IPS-NIHi11 (cell line): ENCODE data around the gene MEI1.
"Not testable (repeated sequence)": the region's sequence is repeated elsewhere in the genome, so short reads cannot be mapped to it uniquely, and the experiment has no call there.

Experiments used
- DNase-seq: peaks from one replicate; pipeline ENCODE4 v3.0.0; 2012; ENCODE audit warnings: mixed read lengths, low spot score

The MEI1 gene

DNA sequence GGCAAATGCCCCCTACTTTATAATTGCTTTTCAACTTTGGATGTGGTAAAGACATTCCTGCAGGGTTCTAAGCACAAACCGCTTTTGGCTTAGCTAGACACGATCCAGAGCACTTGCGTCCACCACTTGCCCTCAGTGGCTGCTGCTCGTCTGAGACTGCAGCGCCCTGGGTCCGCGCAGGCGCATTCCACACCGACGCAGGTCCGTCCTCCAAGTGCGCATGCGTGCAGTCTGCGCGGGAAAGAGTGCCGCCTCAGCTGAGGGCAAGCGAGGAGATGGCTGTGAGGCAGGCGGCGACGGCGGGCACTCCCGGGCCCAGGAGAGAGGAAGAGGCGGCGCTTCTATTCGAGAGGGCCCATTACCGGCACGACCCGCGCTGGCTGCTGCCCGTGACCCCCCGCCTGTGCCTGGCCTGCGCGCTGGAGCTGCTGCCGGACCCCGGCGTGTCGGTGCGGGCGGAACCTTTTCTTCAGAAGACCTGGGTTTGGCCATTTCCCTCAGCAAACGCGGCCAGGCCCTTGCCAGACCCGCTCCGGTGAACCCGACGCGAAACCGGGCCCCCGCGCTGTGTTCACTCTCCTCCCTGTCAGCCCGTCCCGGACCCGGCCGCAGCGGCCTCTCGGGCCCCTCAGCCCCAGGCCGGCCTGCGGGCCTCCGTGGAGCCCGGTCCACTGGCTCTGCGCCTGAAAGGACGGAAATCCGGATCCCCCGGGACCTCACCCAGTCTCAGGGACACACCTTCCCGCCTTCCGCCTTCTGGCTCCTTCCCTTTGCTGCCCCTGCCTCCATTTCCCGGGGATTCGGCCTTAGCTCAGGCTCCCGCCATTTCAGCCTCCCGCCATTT, at the start of gene MEI1:
MEI1 (plus strand) TSS at position 240 of the 844 bp plus-strand sequence; CDS start at position 276, 36 bp downstream.
- no peak for DNase-seq

- no peak for DNase-seq
Observed at GRCh38 chr22:41650229-41650628, 49.1 kb upstream of the MEI1 start.

- DNase-seq = no peak
Observed at GRCh38 chr22:41650821-41651220, 48.5 kb upstream of the MEI1 start.

DNA sequence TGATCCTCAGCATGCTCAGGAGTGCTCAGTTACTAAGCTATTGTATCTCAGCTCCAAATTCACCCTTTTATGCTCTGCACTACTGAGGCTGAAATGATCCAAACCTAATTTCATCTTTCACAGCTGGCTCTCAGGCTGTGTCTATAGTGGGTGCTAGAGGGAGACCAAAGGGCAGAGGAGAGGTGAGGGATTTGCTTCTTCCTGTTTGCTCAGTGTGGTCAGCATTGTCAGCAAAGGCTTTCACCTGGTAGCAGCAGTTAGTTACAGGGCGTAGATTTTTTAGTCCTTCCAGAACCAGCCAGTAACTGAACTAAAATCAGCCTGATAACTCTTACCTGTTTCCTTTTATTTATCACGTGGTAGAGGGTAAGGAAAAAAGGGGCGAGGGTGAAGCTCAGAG, 45.0 kb upstream of the MEI1 start:
- DNase-seq = no peak

GRCh38 chr22:41656556-41656955, 42.7 kb upstream of the MEI1 start:
- DNase-seq = no peak

DNA sequence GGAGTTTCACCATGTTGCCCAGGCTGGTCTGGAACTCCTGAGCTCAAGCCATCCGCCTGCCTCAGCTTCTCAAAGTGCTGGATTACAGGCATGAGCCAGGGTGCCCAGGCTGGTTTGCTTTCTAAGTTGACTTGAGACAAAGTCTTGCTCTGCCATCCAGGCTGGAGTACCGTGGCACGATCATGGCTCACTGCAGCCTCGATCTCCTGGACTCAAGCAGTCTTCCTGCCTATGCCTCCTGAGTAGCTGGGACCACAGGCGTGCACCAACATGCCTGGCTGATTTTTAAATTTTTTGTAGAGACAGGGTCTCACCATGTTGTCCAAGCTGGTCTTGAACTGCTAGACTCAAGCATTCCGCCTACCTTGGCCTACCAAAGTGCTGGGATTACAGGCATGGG, 41.6 kb upstream of the MEI1 start:
- no peak for DNase-seq

DNA sequence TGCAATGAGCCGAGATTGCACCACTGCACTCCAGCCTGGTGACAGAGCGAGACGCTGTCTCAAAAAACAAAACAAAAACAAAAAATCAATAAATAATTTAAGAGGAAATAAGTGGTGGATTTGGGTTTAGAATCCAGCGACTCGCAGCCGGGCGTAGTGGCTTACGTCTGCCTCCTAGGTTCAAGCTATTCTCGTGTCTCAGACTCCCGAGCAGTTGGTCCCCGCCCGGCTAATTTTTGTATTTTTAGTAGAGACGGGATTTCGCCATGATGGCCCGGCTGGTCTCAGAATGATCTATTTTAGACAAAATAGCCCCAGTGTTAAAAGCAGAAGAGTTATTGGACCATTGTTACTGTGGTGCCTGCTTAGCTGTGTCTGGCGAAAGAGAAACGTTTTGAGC, 40.4 kb upstream of the MEI1 start:
- DNase-seq = no peak

- no peak for DNase-seq
Observed at GRCh38 chr22:41659941-41660340, 39.4 kb upstream of the MEI1 start.

GRCh38 chr22:41660416-41660815, 38.9 kb upstream of the MEI1 start:
- DNase-seq = no peak

GRCh38 chr22:41661088-41661487, 38.2 kb upstream of the MEI1 start:
- no peak for DNase-seq

- no peak for DNase-seq
Observed at GRCh38 chr22:41661713-41662112, 37.6 kb upstream of the MEI1 start.

DNA sequence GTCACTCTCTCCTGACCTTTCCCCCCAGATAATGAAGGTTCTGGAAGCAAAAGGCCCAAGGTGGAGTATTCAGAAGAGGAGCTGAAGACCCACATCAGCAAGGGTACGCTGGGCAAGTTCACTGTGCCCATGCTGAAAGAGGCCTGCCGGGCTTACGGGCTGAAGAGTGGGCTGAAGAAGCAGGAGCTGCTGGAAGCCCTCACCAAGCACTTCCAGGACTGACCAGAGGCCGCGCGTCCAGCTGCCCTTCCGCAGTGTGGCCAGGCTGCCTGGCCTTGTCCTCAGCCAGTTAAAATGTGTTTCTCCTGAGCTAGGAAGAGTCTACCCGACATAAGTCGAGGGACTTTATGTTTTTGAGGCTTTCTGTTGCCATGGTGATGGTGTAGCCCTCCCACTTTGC, 35.7 kb upstream of the MEI1 start:
- not testable (repeated sequence) for DNase-seq

- no peak for DNase-seq
Observed at GRCh38 chr22:41664490-41664889, 34.8 kb upstream of the MEI1 start.

- no peak for DNase-seq
Observed at GRCh38 chr22:41664951-41665350, 34.4 kb upstream of the MEI1 start.

- no peak for DNase-seq
Observed at GRCh38 chr22:41668971-41669911, 30.1 kb upstream of the MEI1 start.

GRCh38 chr22:41672096-41672495, 27.2 kb upstream of the MEI1 start:
- DNase-seq = not testable (repeated sequence)

DNA sequence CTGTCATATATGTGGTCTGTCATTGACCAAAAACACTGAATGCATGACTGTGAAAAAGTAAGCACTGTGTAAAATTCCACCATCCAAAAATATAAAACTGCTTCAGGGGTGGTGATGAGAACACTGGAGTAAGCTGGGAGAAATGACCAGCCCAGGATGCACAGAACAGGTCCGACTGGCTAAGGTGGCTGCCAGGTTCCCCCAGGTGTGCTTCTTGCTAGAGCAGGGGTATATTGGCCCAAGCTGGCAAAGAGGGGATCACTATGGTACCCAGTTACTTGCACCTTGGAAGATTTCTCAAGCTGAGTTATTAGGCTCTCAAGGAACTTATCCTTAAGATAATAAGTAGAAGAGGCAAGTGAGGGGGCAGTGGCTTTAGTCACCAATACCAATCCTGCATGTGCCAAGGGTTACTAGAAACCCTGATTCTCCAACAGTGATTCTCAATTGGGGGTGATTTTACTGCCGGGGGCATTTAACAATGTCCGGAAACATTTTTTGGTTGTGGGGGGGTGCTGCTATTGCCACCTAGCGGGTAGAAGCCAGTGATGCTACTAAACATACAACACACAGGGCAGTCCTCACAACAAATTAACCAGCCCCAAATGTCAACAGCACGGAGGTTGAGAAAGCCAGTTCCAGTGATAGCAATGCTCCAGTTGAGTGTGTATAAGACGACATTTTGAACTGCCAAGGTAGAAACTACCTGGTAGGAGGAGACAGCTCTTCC, 26.4 kb upstream of the MEI1 start:
- peak; percentile 35 for DNase-seq

GRCh38 chr22:41674846-41675340, 24.4 kb upstream of the MEI1 start:
- no peak for DNase-seq

- DNase-seq = no peak
Observed at GRCh38 chr22:41676134-41676533, 23.2 kb upstream of the MEI1 start.

DNA sequence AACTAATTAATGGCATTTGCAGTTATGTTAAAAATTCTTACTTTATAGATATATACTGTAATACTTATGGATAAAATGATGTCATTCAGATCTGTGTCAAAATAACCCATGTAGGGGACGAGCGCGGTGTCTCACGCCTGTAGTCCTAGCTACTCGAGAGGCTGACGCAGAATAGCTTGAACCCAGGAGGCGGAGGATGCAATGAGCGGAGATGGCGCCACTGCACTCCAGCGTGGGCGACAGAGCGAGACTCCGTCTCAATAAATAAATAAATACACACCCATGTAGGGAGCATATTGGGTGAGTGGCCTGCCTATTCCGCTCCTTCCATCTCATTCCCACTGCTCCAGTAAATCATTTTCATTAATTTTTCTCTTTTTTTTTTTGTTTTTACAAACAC, 17.7 kb upstream of the MEI1 start:
- DNase-seq = no peak

DNA sequence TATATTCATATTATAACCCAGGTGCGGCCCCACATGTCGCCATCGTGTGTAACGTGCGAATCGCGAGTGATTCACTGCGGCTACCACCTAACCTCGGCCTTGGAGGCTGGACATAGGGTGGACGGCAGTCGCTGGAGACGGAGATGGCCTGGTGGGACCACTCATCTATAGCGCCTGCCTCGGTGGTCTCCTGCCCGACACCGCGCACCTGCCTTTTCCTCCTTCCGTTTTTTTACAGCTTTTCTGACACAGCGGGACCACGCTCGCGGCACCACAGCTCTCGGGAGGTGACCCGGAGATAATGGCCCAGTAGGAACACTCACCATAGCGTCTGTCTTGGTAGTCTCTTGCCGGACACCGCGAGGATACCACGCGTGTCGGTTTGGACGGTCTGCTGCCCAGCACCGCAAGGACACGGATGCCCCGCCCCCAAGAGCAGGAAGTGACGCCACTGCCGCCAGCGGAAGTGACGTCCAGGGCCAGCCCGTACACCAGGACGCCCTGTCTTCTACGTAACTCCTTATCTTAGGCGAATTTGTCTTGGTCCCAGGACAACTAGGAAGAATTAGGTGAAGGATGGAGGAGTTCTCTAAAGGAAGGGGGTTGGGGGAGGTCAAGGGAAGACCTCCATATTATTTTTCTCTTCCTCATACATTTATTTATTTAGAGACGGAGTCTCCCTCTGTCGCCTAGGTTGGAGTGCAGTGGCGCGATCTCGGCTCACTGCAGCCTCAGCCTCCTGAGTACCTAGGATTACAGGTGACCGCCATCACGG, 17.1 kb upstream of the MEI1 start:
- peak; percentile 89 for DNase-seq
